A549 treated with GW870086 at 1 μM for 4 hours (cell line): ENCODE measurements around the gene GART. TPM values are rescaled to one million over a fixed set of nuclear protein-coding genes. Genes with fewer than 3 reads are reported as not detected.

Source experiments
- total RNA-seq: library from RNA; stranded (reverse); fragments of 200-300 nt; extraction: Qiagen RNA extraction; gene quantifications from 5 replicates; pipeline ENCODE4 v1.2.3, GENCODE V29; 2022; ENCODE audit warnings: low read depth

Gene GART
- total RNA-seq = 57.5 to 68.6 TPM (median 62.6 TPM) in 5 replicates

GRCh38 chr21:33541756-33542639 is at the start of gene GART:
TSS of gene GART (minus strand) at chr21:33542117. CDS start at chr21:33539315, 2,802 bp downstream.

GRCh38 chr21:33588485-33589335 is 46.8 kb upstream of the GART start, which contains the start of gene DONSON:
TSS of gene DONSON (minus strand) at chr21:33588684. CDS start at chr21:33588641, 43 bp downstream.

GRCh38 chr21:33542640-33543504 is 955 bp upstream of the GART start, which contains the start of gene SON:
TSS of gene SON (plus strand) at chr21:33543038. CDS start at chr21:33543093, 55 bp downstream.

GRCh38 chr21:33491373-33492102 is 50.4 kb downstream of the GART start, which contains the start of gene DNAJC28:
TSS of gene DNAJC28 (minus strand) at chr21:33491716. CDS start at chr21:33489393, 2,323 bp downstream.

GRCh38 chr21:33479679-33480480 is 62.0 kb downstream of the GART start, which contains the start of gene TMEM50B:
TSS of gene TMEM50B (minus strand) at chr21:33479974. CDS start at chr21:33468885, 11,089 bp downstream.

Other genes starting within 250 kb of the GART start
- 12.3 to 21.7 TPM (median 16.4 TPM) in 5 replicates for gene IFNAR1, start 217.1 kb downstream of the GART start, total RNA-seq
- 51.5 to 58.4 TPM (median 57.0 TPM) in 5 replicates for gene IFNGR2, start 138.7 kb downstream of the GART start, total RNA-seq
- 8.8 to 12.7 TPM (median 10.8 TPM) in 5 replicates for gene TMEM50B, start 62.1 kb downstream of the GART start, total RNA-seq
- gene DNAJC28, start 50.4 kb downstream of the GART start, total RNA-seq = 0.17 to 0.49 TPM (median 0.29 TPM) in 5 replicates
- 71.9 to 107 TPM (median 82.9 TPM) in 5 replicates for gene SON, start 921 bp upstream of the GART start, total RNA-seq
- 13.8 to 17.8 TPM (median 16.4 TPM) in 5 replicates for gene DONSON, start 46.6 kb upstream of the GART start, total RNA-seq
- 12.9 to 15.8 TPM (median 14.3 TPM) in 5 replicates for gene CRYZL1, start 99.6 kb upstream of the GART start, total RNA-seq
- 12.3 to 20.7 TPM (median 16.6 TPM) in 5 replicates for gene ITSN1, start 100.4 kb upstream of the GART start, total RNA-seq